Thyroid gland (tissue), 4 donors: Measurements from ENCODE around the gene NR4A3.

ENCODE experiments used
- CTCF ChIP-seq, 6 experiments: fragments of 200-600 bp in 3 of 6; fragments of 450-650 bp in 3 of 6; sonication (generic) in 3 of 6; IDR thresholded peaks; one replicate each; pipeline ENCODE4 v1.5.1; 2016 to 2019; ENCODE audit warnings: antibody characterized with exemption in 6 of 6, mild to moderate bottlenecking in 2 of 6, inconsistent platforms in 1 of 6, moderate library complexity in 1 of 6
- POLR2A ChIP-seq, 2 donors: fragments of 450-650 bp; IDR thresholded peaks; one replicate each; pipeline ENCODE4 v1.6.1; 2017; ENCODE audit warnings: antibody characterized with exemption in 2 of 2, mild to moderate bottlenecking in 2 of 2, moderate library complexity in 1 of 2

- TF ChIP-seq CTCF (IDR thresholded peaks at IDR 0.05): no peak
- TF ChIP-seq POLR2A (IDR thresholded peaks at IDR 0.05): no peak
These were observed 42.3 kb downstream of the NR4A3 start for GRCh38 chr9:99863955-99864354.
